Head of caudate nucleus (tissue), 42 donors: ENCODE measurements around the gene TAF1B.

Source experiments
- DNase-seq, 42 donors: peaks; one replicate each; pipeline versions ENCODE4 v3.0.0 to v3.0.0-alpha.2; 2020 to 2021; ENCODE audit warnings: mixed read lengths in 7 of 42
- intact Hi-C: fragments of 100-400 bp; cut with DNase I; formaldehyde crosslinking; loops from one replicate; pipeline ENCODE4 v1.15.0; 2022

Gene TAF1B

DNA sequence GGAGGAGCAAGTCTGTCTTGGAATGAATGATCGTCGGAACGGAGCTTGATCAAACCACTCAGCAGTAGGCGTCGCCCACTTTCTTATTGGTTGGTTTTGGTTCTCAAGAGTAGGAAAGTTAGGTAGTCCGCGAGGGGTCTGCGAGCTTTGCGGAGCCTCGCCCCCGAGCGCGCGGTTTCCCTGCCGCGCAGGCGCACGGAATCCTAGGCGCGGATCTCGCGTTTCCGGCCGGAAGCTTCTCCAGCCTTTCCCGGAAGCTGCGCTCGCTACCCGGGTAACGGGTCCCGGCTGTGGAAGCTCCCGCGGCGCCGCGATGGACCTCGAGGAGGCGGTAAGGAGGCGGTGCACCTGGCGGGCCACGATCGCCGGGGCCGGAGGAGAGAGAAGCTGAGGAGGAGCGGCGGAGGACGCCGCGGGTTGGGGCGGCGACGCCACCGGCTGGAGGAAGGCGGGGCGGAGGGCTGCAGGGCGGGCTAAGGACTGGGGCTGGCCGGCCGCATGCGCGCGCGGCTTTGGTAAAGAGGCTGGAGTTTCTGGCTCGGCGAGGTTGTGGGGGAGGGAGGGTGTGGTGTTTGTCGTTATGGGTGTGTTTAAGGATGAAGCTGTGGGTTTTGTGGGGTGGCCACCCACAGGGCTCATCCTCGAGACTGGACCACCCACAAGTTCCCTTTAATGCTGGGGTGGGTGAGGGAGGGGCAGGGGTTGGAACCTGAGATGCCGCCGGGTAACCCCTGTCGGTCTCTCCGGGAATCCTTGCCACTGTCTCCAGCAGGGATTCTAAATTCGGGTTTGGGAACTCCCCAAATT is at the start of gene TAF1B:
Gene TAF1B, plus strand, starts transcription at position 246 of the 807 bp plus-strand sequence. Its CDS starts 68 bp downstream, at position 314.
- intact Hi-C loops, result no loop called here
- DNase-seq, result peak; percentile 54 to 92 (median 84)

DNA sequence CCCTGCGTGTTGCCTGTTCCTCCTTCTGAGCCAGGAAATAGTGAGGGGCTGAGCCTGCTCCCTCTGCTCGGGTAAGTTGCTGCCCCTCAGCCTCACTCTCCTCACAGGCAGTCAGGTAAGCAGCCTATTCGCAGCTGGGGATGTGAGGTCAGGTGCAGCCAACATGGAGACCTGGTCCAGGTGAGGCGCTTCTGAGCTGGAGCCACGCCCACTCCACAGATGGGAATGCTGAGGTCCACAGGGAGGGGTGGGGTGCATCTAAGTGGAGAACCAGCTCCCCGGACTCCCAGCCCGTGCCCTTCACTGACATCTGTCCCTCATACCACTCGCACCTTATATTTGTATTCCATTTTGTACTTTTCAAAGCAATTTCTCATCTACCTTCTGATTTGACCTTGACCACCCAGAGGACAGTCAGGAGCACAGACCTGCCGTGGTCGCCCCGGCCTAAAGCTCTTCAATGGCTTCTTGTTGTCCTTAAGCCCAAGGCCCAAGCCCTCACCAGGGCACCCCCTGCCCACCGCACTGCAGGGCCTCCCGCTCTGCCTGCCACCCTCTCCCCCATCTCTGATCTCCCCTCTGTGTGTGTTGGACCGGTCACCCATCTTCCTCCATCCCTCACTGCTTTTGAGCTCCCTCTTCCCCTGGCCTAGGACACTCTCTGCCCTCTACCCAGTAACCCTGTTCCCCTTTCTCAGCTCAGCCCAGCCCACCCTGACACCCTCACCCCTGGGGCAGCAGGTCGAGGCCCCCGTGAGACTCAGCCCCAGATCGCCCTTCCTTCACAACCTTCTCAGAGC is 49.2 kb upstream of the TAF1B start:
- DNase-seq, result no peak
- intact Hi-C loops, result no loop called here

DNA sequence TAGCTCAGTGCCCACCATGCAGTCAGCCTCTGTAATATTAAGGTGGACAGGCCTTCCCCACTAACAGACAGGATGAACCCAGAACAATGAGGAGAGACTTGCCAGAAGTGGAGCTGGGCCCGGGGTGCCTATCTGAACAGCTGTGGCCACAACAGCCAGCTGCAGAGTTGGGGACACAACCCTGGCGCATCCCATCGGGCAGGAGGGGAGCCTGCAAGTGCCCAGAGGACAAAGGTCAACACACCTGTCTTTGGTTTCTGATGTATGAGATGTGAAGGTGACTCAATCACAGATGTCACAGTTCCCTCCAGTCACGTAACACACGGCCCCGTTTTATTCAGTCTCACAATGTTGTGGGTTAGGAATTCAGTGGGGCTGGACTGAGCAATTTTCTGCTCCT is 48.2 kb upstream of the TAF1B start:
- DNase-seq, result no peak
- intact Hi-C loops, result no loop called here

DNA sequence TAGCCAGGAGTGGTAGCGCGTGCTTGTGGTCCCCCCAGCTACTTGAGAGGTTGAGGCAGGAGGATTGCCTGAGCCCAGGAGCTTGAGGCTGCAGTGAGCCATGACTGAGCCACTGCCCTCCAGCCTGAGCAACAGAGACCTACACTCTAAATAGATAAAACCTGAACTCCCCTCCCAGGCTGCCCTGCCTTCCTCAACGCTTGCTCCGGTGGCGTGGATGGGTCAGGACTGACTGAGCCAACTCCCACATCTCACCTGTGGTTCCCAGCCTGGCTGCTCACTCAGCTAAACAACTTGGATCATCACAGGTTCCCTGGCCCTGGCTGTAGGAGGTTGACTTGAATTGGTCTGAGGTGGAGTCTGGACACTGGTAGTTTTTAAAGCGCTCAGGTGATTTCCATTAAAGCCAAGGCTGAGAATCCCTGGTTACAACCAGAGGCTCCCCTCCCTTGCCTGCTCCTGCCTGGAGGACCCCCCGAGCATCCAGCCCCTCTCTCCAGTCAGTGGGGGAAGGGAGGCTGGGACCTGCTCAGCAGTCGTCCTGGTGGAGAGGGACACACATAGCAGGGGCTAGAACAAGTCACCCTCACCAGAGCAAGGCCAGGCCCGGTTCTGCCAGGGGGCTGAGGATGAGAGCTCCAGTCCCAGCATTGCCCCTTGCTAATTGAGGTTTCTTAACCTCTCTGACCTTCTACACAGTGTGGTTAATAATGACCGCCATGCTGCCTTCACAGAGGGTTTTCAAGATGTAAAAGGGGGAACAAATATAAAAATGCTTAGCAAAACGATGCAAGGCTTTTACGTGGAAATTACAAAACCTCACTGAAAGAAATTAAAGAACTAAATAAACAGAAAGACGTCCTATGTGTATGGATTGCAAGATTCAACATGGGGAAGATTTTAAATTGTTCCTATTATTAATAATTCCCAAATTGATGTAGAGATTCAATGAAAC is 46.9 kb upstream of the TAF1B start:
- no peak for DNase-seq
- intact Hi-C loops, result no loop called here

DNA sequence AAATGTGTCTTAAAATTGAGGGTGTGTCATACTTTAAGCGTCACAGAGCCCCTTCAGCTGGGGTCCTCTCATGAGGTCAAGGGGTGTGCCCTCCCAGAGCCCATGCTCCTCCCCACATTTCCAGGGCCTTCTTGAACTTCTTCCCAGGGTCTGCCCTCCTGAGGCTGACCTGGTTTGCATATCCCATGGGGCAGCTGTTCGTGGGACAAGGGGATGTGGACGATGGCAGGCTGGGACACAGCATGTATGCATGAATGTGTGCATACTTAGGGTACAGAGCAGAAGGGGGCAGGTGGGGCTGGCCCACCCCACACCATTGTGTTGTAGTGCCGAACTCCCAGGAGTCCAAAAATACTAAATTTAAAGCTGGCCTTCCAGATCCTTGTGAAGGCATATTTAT is 46.2 kb upstream of the TAF1B start:
- DNase-seq, result no peak
- intact Hi-C loops, result no loop called here

DNA sequence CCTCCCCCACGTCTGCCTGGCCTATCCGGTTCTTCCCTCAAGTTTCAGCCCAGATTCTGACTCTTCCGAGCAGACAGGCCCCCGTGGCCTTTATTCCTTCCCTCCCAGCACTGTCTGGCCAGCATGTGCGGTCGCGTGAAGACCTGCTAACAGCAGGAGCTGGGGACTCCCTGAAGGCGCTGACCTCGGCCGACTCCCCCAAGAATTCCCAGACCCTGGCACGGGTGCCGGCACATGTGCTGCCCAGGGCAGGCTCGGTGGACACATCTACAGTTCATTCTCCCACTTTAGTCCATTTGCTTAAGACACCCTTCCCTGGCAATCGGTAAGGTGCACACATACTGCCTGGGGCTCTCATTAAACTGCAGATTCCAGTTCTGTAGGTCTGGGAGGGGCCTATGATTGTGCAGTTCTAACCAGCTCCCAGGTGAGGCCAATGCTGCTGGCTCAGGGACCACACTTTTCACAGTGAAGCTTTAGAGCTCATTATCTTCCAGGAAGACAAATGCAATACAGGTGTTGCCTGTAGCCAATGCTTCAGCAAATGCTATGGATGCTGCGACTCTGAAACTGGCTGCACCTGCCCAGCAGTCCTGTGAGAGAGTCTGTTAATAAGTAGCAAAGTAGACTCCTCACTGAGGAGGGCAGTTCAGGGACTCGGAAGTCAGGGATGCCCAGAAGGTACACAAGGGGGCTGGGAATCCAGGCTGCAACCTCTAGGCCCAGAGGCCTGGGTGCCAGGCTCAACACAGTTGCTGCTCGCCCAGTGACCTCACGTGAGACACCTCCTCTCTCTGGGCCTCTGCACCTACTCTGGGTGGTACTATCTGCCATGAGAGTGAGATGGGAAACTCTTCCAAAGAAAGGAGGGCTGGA is 45.4 kb upstream of the TAF1B start:
- intact Hi-C loops, result no loop called here
- no peak for DNase-seq

DNA sequence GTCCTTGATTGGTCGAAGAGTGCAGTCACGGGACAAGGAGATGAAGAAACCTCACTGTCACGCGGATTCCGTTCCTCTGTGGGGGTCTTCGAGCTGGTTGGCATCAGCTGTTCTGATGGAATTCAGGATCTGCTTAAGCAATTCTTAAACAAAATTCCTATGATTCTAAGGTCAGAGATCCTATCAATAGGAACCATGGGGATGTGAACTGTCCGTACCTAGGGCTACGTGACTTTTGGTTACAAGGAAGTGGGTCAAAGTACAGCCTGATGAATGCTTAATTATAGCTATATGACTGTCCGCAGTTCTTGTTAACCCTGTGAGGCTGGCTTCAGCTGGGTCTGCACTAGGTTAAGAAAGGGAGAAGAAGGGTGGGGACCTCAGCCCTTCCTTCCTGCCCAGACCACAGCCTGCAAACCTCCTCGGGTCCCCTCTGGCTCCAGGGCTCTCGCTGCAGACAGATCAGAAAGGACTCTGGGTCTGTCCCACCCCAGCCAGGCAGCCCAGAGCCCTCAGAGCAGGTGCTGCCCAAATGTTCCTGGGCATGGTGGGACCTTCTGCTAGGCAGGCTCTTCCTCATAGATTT is 44.2 kb upstream of the TAF1B start:
- no peak for DNase-seq
- intact Hi-C loops, result no loop called here

DNA sequence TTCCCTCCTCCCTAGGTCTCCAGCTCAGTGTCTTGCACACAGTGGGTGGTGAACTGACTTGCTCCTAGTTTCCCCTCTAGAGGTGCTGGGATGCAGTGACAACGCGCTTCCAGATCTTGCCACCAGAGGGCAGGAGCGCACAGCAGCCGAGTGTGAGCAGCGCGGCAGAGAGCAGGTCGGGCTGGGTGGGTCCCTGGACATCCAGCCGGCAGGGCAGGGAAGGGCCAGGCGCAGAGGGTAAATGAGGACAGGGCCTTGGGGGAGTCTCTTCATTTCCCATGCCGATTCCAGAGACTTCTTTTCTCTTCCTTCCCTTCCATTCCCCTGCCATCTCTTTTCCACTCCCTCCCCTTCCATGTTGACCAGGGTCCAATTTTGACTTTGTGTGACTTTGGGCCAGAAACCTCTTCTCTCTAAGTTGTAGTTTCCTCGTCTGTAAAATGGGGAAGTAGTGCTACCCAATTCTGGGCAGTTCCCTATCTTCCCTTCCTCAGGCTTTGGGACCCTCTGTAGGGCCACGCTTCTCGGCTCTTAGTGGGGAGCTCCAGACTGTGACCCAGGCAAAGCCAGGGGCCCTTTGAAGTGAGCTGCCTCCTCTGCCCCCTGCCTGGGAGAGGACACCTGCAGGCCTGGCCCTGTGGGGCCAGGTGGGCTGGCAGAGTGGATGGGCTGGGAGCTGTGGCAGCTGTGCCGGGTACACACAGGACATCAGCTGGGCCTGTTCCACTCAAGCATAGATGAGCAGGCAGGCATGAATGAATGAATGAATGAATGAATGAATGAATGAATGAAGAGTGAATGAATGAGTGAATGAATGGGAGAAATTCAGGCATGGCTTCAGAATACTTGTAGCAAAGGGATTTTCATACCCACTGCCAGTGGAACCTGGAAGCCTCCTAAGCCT is 43.3 kb upstream of the TAF1B start:
- peak; percentile 50 to 94 (median 87) for DNase-seq
- intact Hi-C loops, result no loop called here

DNA sequence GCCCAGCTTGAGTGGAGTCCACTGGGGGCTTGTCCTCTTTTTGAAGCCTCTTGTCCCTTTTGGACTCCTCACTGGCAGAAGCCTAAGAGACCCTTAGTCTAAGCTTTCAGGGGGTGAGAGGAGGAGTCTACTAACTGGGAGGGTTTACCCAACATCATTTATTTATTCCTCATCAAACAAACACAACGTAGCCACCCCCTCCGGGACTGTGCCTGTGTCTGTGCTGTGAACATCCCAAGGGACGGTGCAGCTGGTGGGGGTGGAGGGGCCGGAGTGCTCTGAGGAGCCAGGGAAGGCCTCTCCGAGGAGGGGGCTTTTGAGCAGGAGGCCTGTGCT is 42.7 kb upstream of the TAF1B start:
- no peak for DNase-seq

DNA sequence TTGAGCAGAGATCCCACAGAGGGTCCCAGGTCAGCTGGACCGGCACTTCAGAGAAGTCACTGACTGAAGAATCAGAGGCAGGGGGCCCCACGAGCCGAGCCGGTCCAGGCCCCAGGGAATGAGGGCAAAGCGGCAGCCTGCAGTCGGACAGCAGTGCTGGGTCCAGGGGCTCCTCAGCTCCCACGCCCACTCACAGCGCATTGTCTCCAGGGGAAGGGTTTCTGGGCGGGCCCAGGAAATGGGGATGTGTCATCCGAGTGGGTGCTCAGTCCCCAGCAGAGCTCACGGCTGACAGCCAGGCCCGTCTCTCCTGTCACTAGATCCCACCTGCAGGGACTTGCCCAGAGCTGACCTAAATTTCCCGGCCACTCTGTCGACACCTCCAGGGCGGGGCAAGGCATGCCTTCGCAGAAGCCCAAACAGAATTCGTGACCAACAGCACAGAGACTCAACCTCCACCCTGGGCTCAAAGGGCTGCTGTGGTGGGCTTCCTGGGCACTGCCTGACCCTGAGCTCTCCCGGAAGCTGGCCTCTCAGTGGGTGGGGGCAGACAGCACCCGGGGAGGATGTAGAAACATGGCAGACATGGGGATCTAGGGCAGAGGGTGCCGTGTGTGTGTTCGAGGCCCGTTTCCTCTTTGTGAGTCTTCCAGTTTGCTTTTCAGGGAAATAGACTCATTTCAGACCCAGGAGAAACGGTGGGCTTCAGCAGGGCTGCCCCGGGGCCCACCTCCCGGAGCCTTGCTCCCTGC is 42.1 kb upstream of the TAF1B start:
- intact Hi-C loops, result no loop called here
- DNase-seq, result no peak

More for the DNA sequence above, 42.7 kb upstream of the TAF1B start:
- intact Hi-C loops, result no loop called here

DNA sequence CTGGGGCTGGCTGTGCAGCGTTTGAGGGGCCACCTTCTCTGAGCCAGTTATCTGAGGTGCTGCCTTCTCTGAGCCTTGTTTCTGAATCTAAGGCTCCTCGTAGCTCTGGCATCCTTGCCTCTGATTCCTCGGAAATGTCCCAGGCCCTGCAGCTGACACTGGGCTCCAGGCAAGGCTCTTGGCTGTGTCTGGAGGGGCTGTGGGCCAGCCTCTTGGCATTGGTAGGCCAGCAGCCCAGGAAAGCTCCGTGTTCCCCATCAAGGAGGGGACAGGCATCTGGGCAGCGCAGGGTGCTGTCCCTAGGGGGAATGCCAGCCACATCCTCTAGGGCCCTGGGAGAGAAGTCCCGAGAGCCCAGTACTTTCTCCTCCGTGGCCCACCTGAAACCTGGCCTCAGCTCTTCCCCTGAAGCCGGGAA is 40.7 kb upstream of the TAF1B start:
- intact Hi-C loops, result no loop called here
- peak in 13 of 42 donors; percentile 9 to 65 (median 39) for DNase-seq

DNA sequence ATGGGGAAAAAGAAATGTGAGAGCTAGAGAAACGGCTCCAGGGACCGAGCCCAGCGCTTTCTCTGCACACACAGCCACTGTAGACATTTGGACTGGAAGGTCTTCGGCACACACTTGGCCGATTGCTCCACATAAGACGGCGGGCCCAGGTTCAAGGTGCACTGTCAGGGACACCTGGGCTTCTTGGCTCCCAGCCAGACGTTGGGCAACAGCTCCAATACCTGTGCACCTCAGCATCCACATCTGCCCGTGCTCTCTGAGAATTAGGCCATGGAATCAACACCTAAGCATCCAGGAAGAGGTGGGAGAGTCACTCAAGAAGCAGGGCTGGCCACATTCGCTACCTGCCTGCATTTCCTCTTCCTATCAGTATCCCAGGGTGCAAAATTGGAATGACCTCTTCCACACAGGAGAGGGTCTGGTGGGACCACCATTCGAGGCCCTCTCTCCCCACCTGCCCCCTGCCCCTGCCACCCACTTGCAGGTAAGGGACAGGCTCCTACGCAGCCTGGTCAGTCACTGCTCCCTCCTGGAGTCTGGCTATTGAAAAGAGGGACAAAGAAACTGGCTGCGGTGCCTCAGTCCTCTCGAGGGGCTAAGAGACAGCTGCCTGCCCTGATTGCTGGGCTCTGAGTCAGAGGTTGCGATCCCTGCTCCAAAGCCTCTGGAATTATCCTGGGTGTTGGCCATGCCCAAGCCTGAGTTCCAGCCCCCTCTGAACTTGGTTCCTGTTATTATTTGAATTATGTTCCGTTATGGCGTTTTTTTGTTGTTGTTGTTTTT is 40.1 kb upstream of the TAF1B start:
- intact Hi-C loops, result no loop called here
- no peak for DNase-seq

DNA sequence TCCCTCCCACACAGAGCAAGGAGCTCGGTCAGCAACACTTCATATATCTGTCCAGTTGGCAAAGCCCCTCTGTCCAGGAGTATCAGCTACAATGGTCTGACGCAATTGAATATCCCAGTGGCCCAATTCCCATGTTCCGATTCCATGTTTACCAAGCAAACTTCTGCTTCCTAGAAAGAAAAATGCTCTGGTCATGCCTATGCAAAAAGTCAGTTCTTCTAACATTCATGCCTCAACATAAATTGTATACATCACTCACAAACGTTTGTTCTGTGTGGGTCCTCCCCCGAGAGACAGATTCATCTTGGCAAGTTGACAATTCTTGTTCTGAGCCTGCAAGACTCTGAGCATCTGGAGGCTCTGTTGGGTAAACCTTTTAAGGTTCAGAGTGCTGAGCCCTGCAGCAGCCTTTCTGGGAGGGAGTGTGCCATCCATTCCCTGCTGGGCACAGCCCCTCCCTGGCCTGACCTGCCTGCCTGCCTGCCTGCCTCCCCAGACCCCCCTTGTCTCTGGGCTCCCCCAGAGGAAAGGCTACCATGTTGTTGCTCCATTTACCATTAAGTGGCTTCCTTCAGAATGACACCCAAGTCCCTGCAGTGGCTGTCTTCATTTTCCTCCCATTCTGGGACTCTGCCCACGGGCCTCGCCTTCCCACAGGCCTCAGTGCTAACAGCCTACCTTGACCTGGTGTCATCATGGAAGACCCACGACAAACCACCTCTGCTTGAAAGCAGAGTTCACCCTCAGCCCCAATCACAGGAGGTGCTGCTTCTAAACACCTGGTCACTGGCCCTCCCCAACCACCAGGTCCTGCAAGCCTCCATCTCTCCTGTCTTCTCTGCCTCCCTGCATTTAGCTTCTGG is 37.6 kb upstream of the TAF1B start:
- intact Hi-C loops, result no loop called here
- DNase-seq, result peak in 3 of 42 donors; percentile 5 to 9 (median 8)

DNA sequence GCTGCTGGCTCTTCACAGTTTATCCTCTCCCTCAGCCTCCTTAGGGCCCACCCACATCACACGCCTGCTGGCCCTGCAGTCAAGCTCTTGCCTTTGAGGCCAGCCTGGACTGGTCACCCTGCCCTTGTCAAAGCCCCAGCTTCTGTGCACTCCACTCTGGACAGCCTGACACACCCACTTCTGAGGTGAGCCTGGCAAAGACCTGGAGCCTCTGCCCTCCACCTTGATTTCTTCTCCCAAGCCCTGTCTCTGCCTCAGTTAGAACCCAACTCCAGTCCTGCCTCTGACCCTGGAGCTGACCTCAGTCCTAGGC is 37.0 kb upstream of the TAF1B start:
- no peak for DNase-seq
- intact Hi-C loops, result no loop called here

DNA sequence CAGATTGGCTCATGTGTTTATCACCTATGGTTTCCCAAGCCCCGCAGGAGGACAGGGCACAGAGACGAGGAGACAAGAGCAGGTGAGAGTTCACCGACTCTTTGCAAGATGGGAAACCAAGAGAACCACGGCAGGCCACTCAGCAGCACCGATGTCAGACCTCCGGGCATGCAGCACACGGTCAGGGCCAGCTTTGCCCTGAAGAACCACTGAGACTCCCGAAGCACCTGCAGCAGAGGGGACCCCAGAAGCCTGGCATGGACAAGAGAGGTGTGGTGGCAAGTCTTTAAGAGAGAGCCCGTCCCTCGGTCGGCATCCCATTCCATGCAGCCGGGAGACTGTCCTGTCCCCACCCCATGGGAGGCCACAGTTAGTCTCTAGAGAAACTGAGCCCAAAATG is 36.6 kb upstream of the TAF1B start:
- DNase-seq, result peak in 1 of 42 donors; percentile 1
- intact Hi-C loops, result no loop called here
